Spleen (tissue), 11 donors: ENCODE measurements around the gene UNC79. TPM values are rescaled to one million over a fixed set of nuclear protein-coding genes. Genes with fewer than 3 reads are reported as not detected.

Experiments used
- DNase-seq: peaks from one replicate; pipeline ENCODE4 v3.0.0-alpha.2; 2020
- H3K27ac ChIP-seq, 8 donors: fragments of 200-600 bp; sonication (generic) in 7 of 8; 1 replicate in 4 of 8; 2 replicates in 4 of 8; pipeline versions ENCODE4 v1.5.0 to v1.8.0; 2016 to 2021; ENCODE audit warnings: inconsistent platforms in 4 of 8, mild to moderate bottlenecking in 4 of 8, moderate library complexity in 1 of 8
- H3K27me3 ChIP-seq, 7 donors: fragments of 200-600 bp; sonication (generic) in 6 of 7; replicated peaks in 1 of 7; 1 replicate in 4 of 7; 2 replicates in 3 of 7; pipeline versions ENCODE4 v1.5.0 to v1.8.0; 2016 to 2021; ENCODE audit warnings: inconsistent platforms in 3 of 7, mild to moderate bottlenecking in 1 of 7
- H3K36me3 ChIP-seq, 6 donors: fragments of 200-600 bp; sonication (generic) in 5 of 6; 1 replicate in 4 of 6; 2 replicates in 2 of 6; pipeline versions ENCODE4 v1.5.0 to v1.8.0; 2016 to 2021; ENCODE audit warnings: inconsistent platforms in 2 of 6
- H3K4me1 ChIP-seq, 6 donors: fragments of 200-600 bp; sonication (generic) in 5 of 6; 1 replicate in 3 of 6; 2 replicates in 3 of 6; pipeline versions ENCODE4 v1.5.0 to v1.8.0; 2016 to 2021; ENCODE audit warnings: inconsistent platforms in 3 of 6
- H3K4me3 ChIP-seq, 8 donors: fragments of 200-600 bp; sonication (generic) in 7 of 8; 1 replicate in 4 of 8; 2 replicates in 4 of 8; pipeline versions ENCODE4 v1.5.0 to v1.8.0; 2016 to 2021; ENCODE audit warnings: inconsistent platforms in 4 of 8, mild to moderate bottlenecking in 4 of 8, moderate library complexity in 2 of 8
- H3K9me3 ChIP-seq, 8 donors: fragments of 200-600 bp; sonication (generic) in 7 of 8; 1 replicate in 4 of 8; 2 replicates in 4 of 8; pipeline versions ENCODE4 v1.5.0 to v1.8.0; 2016 to 2021; ENCODE audit warnings: inconsistent platforms in 4 of 8
- CTCF ChIP-seq, 11 experiments: fragments of 200-600 bp in 7 of 11; fragments of 450-650 bp in 4 of 11; sonication (generic) in 4 of 11; IDR thresholded peaks in 8 of 11; conservative IDR thresholded peaks in 3 of 11; 1 replicate in 7 of 11; 2 replicates in 4 of 11; pipeline versions ENCODE4 v1.4.0 to v1.8.0; 2016 to 2021; ENCODE audit warnings: antibody characterized with exemption in 11 of 11, inconsistent platforms in 4 of 11, mild to moderate bottlenecking in 1 of 11
- POLR2A ChIP-seq, 3 donors: fragments of 450-650 bp; IDR thresholded peaks; one replicate each; pipeline ENCODE4 v1.5.1; 2017; ENCODE audit warnings: antibody characterized with exemption in 3 of 3, mild to moderate bottlenecking in 1 of 3
- POLR2AphosphoS5 ChIP-seq, 3 donors: sonication (generic); formaldehyde crosslinking; IDR thresholded peaks; one replicate each; pipeline ENCODE4 v1.5.1; 2017; ENCODE audit warnings: antibody characterized with exemption in 3 of 3
- WGBS, 5 donors: extraction: QIAGEN DNeasy Blood & Tissue Kit in 3 of 5; methylation state at CpG; one replicate each; pipeline versions ENCODE4 v1.1.5 to v1.1.7; 2013 to 2018; 5-methylcytosine and 5-hydroxymethylcytosine counted together
- intact Hi-C: fragments of 100-400 bp; cut with DNase I; formaldehyde crosslinking; loops from one replicate; pipeline ENCODE4 v1.15.0; 2023; ENCODE audit warnings: low total_unique reads
- polyA plus RNA-seq, 3 donors: library from polyadenylated mRNA; stranded (reverse); fragments of 200-250 nt; gene quantifications; one replicate each; pipeline ENCODE4 v1.2.1, GENCODE V29; 2013
- total RNA-seq, 7 donors: library from RNA; depleted of rRNA in 3 of 7; stranded (reverse); fragments of >200 nt in 3 of 7; fragmentation: NEBNext Ultra II Directional in 4 of 7; extraction: Animal tissue kit (Norgen Biotek cat#: 25700) in 4 of 7; gene quantifications; one replicate each; pipeline versions ENCODE4 v1.1.0 to v1.2.1, GENCODE V29; 2016 to 2021
- donor health status: healthy with polysubstance abuse.
- donor health status: DM: no; HTN: no; CAD: no; lungs with moderate emphysema.
- donor health status: DM: no; HTN: no; CAD: no.
- donor health status: Bipolar disorder and iron deficiency.
- donor health status: healthy.
- donor health status: DM: no; HTN: no; CAD: no.
- donor health status: DM: yes; HTN: yes; CAD: no.

The UNC79 gene
- total and polyA plus RNA-seq, 10 donors = 0.03 to 0.24 (median 0.08) TPM; not detected in 2

- Histone ChIP-seq H3K27ac (no peak overlapping the region), H3K27me3 (peaks cover 0 to 11% (median 0%) of the 10 kb centered on the region in 7 donors), H3K36me3 (no peaks in the 10 kb centered on the region), H3K4me1 (no peaks in the 10 kb centered on the region), H3K4me3 (no peak overlapping the region), H3K9me3 (peaks cover 8 to 30% (median 25%) of the 10 kb centered on the region in 8 donors)
- TF ChIP-seq CTCF (IDR thresholded peaks at IDR 0.05 in 8 of 11, conservative IDR thresholded peaks at IDR 0.05 in 3 of 11) = no peak
- TF ChIP-seq POLR2A (IDR thresholded peaks at IDR 0.05) = no peak
- no peak for TF ChIP-seq POLR2AphosphoS5 (IDR thresholded peaks at IDR 0.05)
- DNase-seq = no peak
- WGBS, 5 donors = 84 to 95% (median 86%) methylated on average over 4 of the region's 4 CpGs
- intact Hi-C loops = no loop called here
These were observed 238.9 kb downstream of the UNC79 start for GRCh38 chr14:93669632-93670031.

- Histone ChIP-seq H3K9me3 (no peaks in the 10 kb centered on the region), H3K27ac (no peak overlapping the region), H3K4me1 (no peaks in the 10 kb centered on the region), H3K27me3 (no peaks in the 10 kb centered on the region), H3K4me3 (no peak overlapping the region), H3K36me3 (no peaks in the 10 kb centered on the region)
- TF ChIP-seq POLR2AphosphoS5 (IDR thresholded peaks at IDR 0.05) (no peak), POLR2A (IDR thresholded peaks at IDR 0.05) (no peak)
- WGBS, 5 donors = 75 to 100% (median 82%) methylated on average over 1 of the region's 1 CpG
- intact Hi-C loops = no loop called here
- no peak for DNase-seq
These were observed 243.6 kb downstream of the UNC79 start for GRCh38 chr14:93674343-93674742.

GRCh38 chr14:93675651-93676050 lies 244.9 kb downstream of the UNC79 start:
- H3K4me1 ChIP-seq = no peaks in the 10 kb centered on the region
- TF ChIP-seq CTCF (IDR thresholded peaks at IDR 0.05 in 8 of 11, conservative IDR thresholded peaks at IDR 0.05 in 3 of 11) (no peak), POLR2A (IDR thresholded peaks at IDR 0.05) (no peak), POLR2AphosphoS5 (IDR thresholded peaks at IDR 0.05) (no peak)

GRCh38 chr14:93676416-93676958 lies 245.7 kb downstream of the UNC79 start:
- no peaks in the 10 kb centered on the region for H3K9me3 ChIP-seq
- TF ChIP-seq POLR2A (IDR thresholded peaks at IDR 0.05) (no peak), POLR2AphosphoS5 (IDR thresholded peaks at IDR 0.05) (no peak), CTCF (IDR thresholded peaks at IDR 0.05 in 8 of 11, conservative IDR thresholded peaks at IDR 0.05 in 3 of 11) (no peak)
- 78 to 92% (median 86%) methylated on average over 2 of the region's 2 CpGs for WGBS, 5 donors
- H3K27ac ChIP-seq = no peak overlapping the region
- intact Hi-C loops = no loop called here
- no peak overlapping the region for H3K4me3 ChIP-seq
- DNase-seq = no peak
- no peaks in the 10 kb centered on the region for H3K4me1 ChIP-seq
- no peaks in the 10 kb centered on the region for H3K36me3 ChIP-seq
- H3K27me3 ChIP-seq = peaks cover 0 to 8% (median 0%) of the 10 kb centered on the region in 7 donors

More at GRCh38 chr14:93675651-93676050, 244.9 kb downstream of the UNC79 start:
- Histone ChIP-seq H3K9me3 (no peaks in the 10 kb centered on the region), H3K27ac (no peak overlapping the region), H3K4me3 (no peak overlapping the region), H3K27me3 (peaks cover 0 to 7% (median 0%) of the 10 kb centered on the region in 7 donors), H3K36me3 (no peaks in the 10 kb centered on the region)
- intact Hi-C loops = no loop called here
- DNase-seq = no peak
